GM12878 (cell line): Measurements from ENCODE around the gene STK40. TPM values are rescaled to one million over a fixed set of nuclear protein-coding genes. Genes with fewer than 3 reads are reported as not detected.
A peak's percentile ranks its signal among the peaks of the same experiment; 100 is the strongest.

Experiments used
- BHLHE40 ChIP-seq, 2 experiments: fragments of 450-650 bp in 1 of 2; IDR thresholded peaks; 2 replicates each; pipeline ENCODE4 v1.6.1; 2011 to 2017; ENCODE audit warnings: low read depth in 2 of 2, borderline replicate concordance in 1 of 2, improper control_type of control experiment in 1 of 2, low read length in 1 of 2, mild to moderate bottlenecking in 1 of 2
- CBFB ChIP-seq: IDR thresholded peaks from 2 replicates; pipeline ENCODE4 v1.6.1; 2016; ENCODE audit warnings: antibody characterized with exemption, low read depth
- ETV6 ChIP-seq, 2 experiments: fragments of 450-650 bp in 1 of 2; IDR thresholded peaks in 1 of 2; conservative IDR thresholded peaks in 1 of 2; 2 replicates each; pipeline ENCODE4 v1.6.1; 2014; ENCODE audit warnings: antibody characterized with exemption in 1 of 2, borderline replicate concordance in 1 of 2, low read depth in 1 of 2, mild to moderate bottlenecking in 1 of 2, moderate library complexity in 1 of 2
- FOS ChIP-seq: IDR thresholded peaks from 3 replicates; pipeline ENCODE4 v1.6.1; 2011; ENCODE audit warnings: borderline replicate concordance; ENCODE audit not compliant: insufficient read length; ENCODE audit errors: extremely low read depth
- FOXM1 ChIP-seq: IDR thresholded peaks from 2 replicates; pipeline ENCODE4 v1.6.1; 2012; ENCODE audit warnings: low read depth, mild to moderate bottlenecking, inconsistent platforms, low read length, moderate library complexity
- GABPA ChIP-seq: IDR thresholded peaks from 2 replicates; pipeline ENCODE4 v1.6.1; 2014; ENCODE audit warnings: antibody characterized with exemption, low read depth, mild to moderate bottlenecking, inconsistent platforms
- KLF5 ChIP-seq: fragments of 450-650 bp; IDR thresholded peaks from 2 replicates; pipeline ENCODE4 v1.6.1; 2014; ENCODE audit warnings: mild to moderate bottlenecking; ENCODE audit not compliant: partially characterized antibody
- MTA2 ChIP-seq: fragments of 450-650 bp; IDR thresholded peaks from 2 replicates; pipeline ENCODE4 v1.6.1; 2016; ENCODE audit warnings: low read depth, mild to moderate bottlenecking, moderate library complexity
- MYC ChIP-seq: IDR thresholded peaks from 2 replicates; pipeline ENCODE4 v1.6.1; 2011; ENCODE audit warnings: mild to moderate bottlenecking, low read length, moderate library complexity, inconsistent platforms; ENCODE audit not compliant: insufficient read depth, insufficient replicate concordance, insufficient read length, severe bottlenecking
- RELA ChIP-seq: fragments of 450-650 bp; IDR thresholded peaks from 2 replicates; pipeline ENCODE4 v1.8.0; 2014; ENCODE audit warnings: borderline replicate concordance; ENCODE audit not compliant: partially characterized antibody
- RUNX3 ChIP-seq: IDR thresholded peaks from 2 replicates; pipeline ENCODE4 v1.6.1; 2012; ENCODE audit warnings: low read length, inconsistent platforms
- SIN3A ChIP-seq: IDR thresholded peaks from 2 replicates; pipeline ENCODE4 v1.6.1; 2012; ENCODE audit warnings: low read depth, low read length, improper control_type of control experiment
- SMAD5 ChIP-seq: IDR thresholded peaks from 2 replicates; pipeline ENCODE4 v1.6.1; 2016; ENCODE audit warnings: antibody characterized with exemption, low read depth
- SMARCA5 ChIP-seq: fragments of 450-650 bp; IDR thresholded peaks from 2 replicates; pipeline ENCODE4 v1.6.1; 2017; ENCODE audit warnings: mild to moderate bottlenecking
- STAT1 ChIP-seq: fragments of 450-650 bp; conservative IDR thresholded peaks from 2 replicates; pipeline ENCODE4 v1.6.1; 2014; ENCODE audit warnings: antibody characterized with exemption, mild to moderate bottlenecking
- SUZ12 ChIP-seq: fragments of 200-600 bp; sonication (generic); IDR thresholded peaks from one replicate; pipeline ENCODE4 v1.6.1; 2018; ENCODE audit warnings: antibody characterized with exemption, mild to moderate bottlenecking; ENCODE audit not compliant: unreplicated experiment
- TARDBP ChIP-seq: IDR thresholded peaks from 2 replicates; pipeline ENCODE4 v1.6.1; 2016; ENCODE audit warnings: borderline replicate concordance
- TCF7 ChIP-seq: IDR thresholded peaks from 2 replicates; pipeline ENCODE4 v1.6.1; 2014; ENCODE audit warnings: antibody characterized with exemption, borderline replicate concordance
- ZNF622 ChIP-seq: fragments of 450-650 bp; IDR thresholded peaks from 2 replicates; pipeline ENCODE4 v1.6.1; 2017; ENCODE audit warnings: mild to moderate bottlenecking, inconsistent platforms
- polyA plus RNA-seq, 11 experiments: library from polyadenylated mRNA; depleted of rRNA in 4 of 11; unstranded in 6 of 11; stranded (reverse) in 5 of 11; fragments of >200 nt; fragmentation: Nextera tagmentation in 4 of 11; fragmentation: Illumina TruSeq in 1 of 11; extraction: Ambion mirVana in 4 of 11; extraction: Trizol in 1 of 11; gene quantifications; 1 replicate in 1 of 11; 2 replicates in 10 of 11; pipeline versions ENCODE4 v1.2.1 to v1.2.3, GENCODE V29; 2011 to 2016; ENCODE audit warnings: inconsistent platforms in 2 of 11, missing spikeins in 2 of 11, low read depth in 1 of 11
- total RNA-seq, 4 experiments: library from RNA; depleted of rRNA in 3 of 4; stranded (reverse); fragments of >200 nt in 3 of 4; fragmentation: Illumina TruSeq in 1 of 4; extraction: Trizol in 1 of 4; gene quantifications; 2 replicates each; pipeline versions ENCODE4 v1.2.1 to v1.2.3, GENCODE V29; 2013 to 2021
- TF ChIP-seq, protein P1 (sequence below): fragments of 450-650 bp; IDR thresholded peaks from 2 replicates; pipeline ENCODE4 v1.6.1; 2017; ENCODE audit warnings: mild to moderate bottlenecking, moderate library complexity
- TF ChIP-seq, protein P2 (sequence below): fragments of 450-650 bp; IDR thresholded peaks from 2 replicates; pipeline ENCODE4 v1.6.1; 2017; ENCODE audit warnings: low read depth, mild to moderate bottlenecking, moderate library complexity
- TF ChIP-seq, protein P3 (sequence below): IDR thresholded peaks from 2 replicates; pipeline ENCODE4 v1.6.1; 2012; ENCODE audit warnings: low read depth, low read length, improper control_type of control experiment

Gene STK40
- total and polyA plus RNA-seq, 10 of the 15 experiments (the other 5 are each of a cell fraction or from before 2014, with no cell fraction given): 0.27 to 51.0 (median 29.5) TPM

DNA sequence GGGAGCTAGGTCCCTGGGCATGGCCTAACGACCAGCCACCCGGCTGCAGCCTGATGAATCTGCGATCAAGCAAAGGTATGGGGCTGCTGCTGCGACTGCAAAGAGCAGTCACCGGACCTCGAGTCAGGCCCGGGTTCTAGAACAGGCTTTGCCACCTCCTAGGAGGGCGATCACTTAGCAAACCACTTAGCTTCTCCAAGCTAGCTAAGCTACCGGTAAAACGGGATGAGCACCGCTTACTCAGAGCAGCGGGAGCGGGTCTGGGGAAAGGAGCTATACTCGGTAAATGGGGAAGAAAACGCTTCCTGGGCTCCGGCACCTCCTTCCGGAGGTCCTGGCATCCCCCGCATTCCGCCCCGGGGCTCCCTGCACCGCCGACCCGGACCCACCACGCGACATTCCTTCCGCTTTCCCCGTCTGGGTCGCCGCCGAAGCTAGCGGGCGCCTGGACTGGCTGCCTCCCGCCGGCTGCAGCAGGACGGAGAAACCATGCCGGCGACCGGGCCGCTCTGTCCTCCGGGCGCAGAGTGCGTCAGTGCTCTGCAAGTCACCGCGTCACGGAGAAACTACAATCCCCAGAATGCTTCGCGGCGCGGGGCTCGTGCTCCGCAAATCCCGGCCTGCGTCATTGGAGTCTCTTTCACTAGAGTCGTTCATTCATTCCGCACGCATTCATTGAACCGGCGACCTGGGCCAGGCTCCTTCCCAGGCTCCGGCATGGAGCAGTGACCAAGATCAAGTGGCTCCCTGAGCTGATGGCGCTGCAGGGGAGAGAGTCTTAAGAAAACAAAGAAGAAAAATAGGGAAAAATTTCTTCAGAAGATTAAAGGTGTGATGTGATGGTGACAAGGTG, 11.9 kb upstream of the STK40 start, which contains the start of gene LSM10 (continued):
- TF ChIP-seq RELA: no peak
- TF ChIP-seq FOXM1: no peak
- peak; percentile 24; the same call in 1 of the 2 replicates for TF ChIP-seq RUNX3
- no peak for TF ChIP-seq SMAD5
- no peak for TF ChIP-seq GABPA
- TF ChIP-seq MYC: no peak
- no peak for TF ChIP-seq MTA2
- no peak for TF ChIP-seq STAT1
- TF ChIP-seq CBFB: no peak
- TF ChIP-seq ZNF622: no peak
- no peak for TF ChIP-seq SMARCA5
- TF ChIP-seq FOS: no peak
- TF ChIP-seq TCF7: no peak
- TF ChIP-seq KLF5: no peak
- no peak for TF ChIP-seq ETV6 (conservative IDR thresholded peaks at IDR 0.05 in 1 of 2, IDR thresholded peaks at IDR 0.05 in 1 of 2; ENCODE audit: borderline replicate concordance in 1 of 2, low read depth in 1 of 2)
- TF ChIP-seq SIN3A: 0 out of 2 replicates have a peak, but pooled peaks have one; percentile 24
- TF ChIP-seq, protein P1, sequence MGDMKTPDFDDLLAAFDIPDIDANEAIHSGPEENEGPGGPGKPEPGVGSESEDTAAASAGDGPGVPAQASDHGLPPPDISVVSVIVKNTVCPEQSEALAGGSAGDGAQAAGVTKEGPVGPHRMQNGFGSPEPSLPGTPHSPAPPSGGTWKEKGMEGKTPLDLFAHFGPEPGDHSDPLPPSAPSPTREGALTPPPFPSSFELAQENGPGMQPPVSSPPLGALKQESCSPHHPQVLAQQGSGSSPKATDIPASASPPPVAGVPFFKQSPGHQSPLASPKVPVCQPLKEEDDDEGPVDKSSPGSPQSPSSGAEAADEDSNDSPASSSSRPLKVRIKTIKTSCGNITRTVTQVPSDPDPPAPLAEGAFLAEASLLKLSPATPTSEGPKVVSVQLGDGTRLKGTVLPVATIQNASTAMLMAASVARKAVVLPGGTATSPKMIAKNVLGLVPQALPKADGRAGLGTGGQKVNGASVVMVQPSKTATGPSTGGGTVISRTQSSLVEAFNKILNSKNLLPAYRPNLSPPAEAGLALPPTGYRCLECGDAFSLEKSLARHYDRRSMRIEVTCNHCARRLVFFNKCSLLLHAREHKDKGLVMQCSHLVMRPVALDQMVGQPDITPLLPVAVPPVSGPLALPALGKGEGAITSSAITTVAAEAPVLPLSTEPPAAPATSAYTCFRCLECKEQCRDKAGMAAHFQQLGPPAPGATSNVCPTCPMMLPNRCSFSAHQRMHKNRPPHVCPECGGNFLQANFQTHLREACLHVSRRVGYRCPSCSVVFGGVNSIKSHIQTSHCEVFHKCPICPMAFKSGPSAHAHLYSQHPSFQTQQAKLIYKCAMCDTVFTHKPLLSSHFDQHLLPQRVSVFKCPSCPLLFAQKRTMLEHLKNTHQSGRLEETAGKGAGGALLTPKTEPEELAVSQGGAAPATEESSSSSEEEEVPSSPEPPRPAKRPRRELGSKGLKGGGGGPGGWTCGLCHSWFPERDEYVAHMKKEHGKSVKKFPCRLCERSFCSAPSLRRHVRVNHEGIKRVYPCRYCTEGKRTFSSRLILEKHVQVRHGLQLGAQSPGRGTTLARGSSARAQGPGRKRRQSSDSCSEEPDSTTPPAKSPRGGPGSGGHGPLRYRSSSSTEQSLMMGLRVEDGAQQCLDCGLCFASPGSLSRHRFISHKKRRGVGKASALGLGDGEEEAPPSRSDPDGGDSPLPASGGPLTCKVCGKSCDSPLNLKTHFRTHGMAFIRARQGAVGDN: no peak
- 0 out of 2 replicates have a peak, but pooled peaks have one; percentile 75 for TF ChIP-seq TARDBP
- TF ChIP-seq, protein P2, sequence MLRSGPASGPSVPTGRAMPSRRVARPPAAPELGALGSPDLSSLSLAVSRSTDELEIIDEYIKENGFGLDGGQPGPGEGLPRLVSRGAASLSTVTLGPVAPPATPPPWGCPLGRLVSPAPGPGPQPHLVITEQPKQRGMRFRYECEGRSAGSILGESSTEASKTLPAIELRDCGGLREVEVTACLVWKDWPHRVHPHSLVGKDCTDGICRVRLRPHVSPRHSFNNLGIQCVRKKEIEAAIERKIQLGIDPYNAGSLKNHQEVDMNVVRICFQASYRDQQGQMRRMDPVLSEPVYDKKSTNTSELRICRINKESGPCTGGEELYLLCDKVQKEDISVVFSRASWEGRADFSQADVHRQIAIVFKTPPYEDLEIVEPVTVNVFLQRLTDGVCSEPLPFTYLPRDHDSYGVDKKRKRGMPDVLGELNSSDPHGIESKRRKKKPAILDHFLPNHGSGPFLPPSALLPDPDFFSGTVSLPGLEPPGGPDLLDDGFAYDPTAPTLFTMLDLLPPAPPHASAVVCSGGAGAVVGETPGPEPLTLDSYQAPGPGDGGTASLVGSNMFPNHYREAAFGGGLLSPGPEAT: no peak
- peak; percentile 76 to 86; a peak in 3 of 4 replicates for TF ChIP-seq BHLHE40 (IDR thresholded peaks at IDR 0.05; ENCODE audit: borderline replicate concordance in 1 of 2, low read depth in 2 of 2, low read length in 1 of 2)
- TF ChIP-seq SUZ12: no peak
- TF ChIP-seq, protein P3, sequence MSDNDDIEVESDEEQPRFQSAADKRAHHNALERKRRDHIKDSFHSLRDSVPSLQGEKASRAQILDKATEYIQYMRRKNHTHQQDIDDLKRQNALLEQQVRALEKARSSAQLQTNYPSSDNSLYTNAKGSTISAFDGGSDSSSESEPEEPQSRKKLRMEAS: no peak
